Gastroesophageal sphincter (tissue), 4 donors: ENCODE measurements around the gene CCDC32. TPM values are rescaled to one million over a fixed set of nuclear protein-coding genes. Genes with fewer than 3 reads are reported as not detected.
"Not testable (repeated sequence)": the region's sequence is repeated elsewhere in the genome, so short reads cannot be mapped to it uniquely, and the experiment has no call there.

Experiments used
- ATAC-seq: fragments of 150-250 bp; one replicate; pipeline ENCODE4 v1.9.1; 2016; ENCODE audit warnings: mild to moderate bottlenecking, moderate library complexity
- H3K27ac ChIP-seq, 4 donors: fragments of 200-600 bp; sonication (generic) in 3 of 4; 1 replicate in 3 of 4; 2 replicates in 1 of 4; pipeline ENCODE4 v1.5.1; 2016 to 2019
- H3K27me3 ChIP-seq: fragments of 200-600 bp; sonication (generic); one replicate; pipeline ENCODE4 v1.5.1; 2019
- H3K36me3 ChIP-seq, 2 donors: fragments of 200-600 bp; sonication (generic); one replicate each; pipeline ENCODE4 v1.5.1; 2019; ENCODE audit warnings: control low read depth in 1 of 2
- H3K4me1 ChIP-seq, 3 donors: fragments of 200-600 bp; sonication (generic); 1 replicate in 2 of 3; 2 replicates in 1 of 3; pipeline ENCODE4 v1.5.1; 2016 to 2019; ENCODE audit warnings: control low read depth in 2 of 3
- H3K4me3 ChIP-seq, 2 donors: fragments of 200-600 bp; sonication (generic); one replicate each; pipeline ENCODE4 v1.5.1; 2019; ENCODE audit warnings: mild to moderate bottlenecking in 1 of 2, moderate library complexity in 1 of 2
- H3K9me3 ChIP-seq, 3 donors: fragments of 200-600 bp; sonication (generic); one replicate each; pipeline ENCODE4 v1.5.1; 2017 to 2019; ENCODE audit warnings: control low read depth in 2 of 3
- EP300 ChIP-seq: sonication (generic); formaldehyde crosslinking; IDR thresholded peaks from one replicate; pipeline ENCODE4 v1.6.1; 2017; ENCODE audit warnings: antibody characterized with exemption, mild to moderate bottlenecking
- POLR2A ChIP-seq, 2 donors: fragments of 450-650 bp; IDR thresholded peaks; one replicate each; pipeline ENCODE4 v1.6.1; 2017; ENCODE audit warnings: antibody characterized with exemption in 2 of 2, mild to moderate bottlenecking in 2 of 2, moderate library complexity in 1 of 2
- POLR2AphosphoS5 ChIP-seq: sonication (generic); formaldehyde crosslinking; IDR thresholded peaks from one replicate; pipeline ENCODE4 v1.6.1; 2017; ENCODE audit warnings: antibody characterized with exemption
- WGBS, 2 donors: methylation state at CpG; one replicate each; pipeline ENCODE4 v1.1.5; 2018; ENCODE audit warnings: low coverage in 1 of 2; 5-methylcytosine and 5-hydroxymethylcytosine counted together
- total RNA-seq, 4 donors: library from RNA; depleted of rRNA; stranded (reverse); fragments of >200 nt; gene quantifications; one replicate each; pipeline ENCODE4 v1.1.0, GENCODE V29; 2016
- TF ChIP-seq, protein P1 (sequence below), 4 experiments: fragments of 200-600 bp in 2 of 4; fragments of 450-650 bp in 2 of 4; sonication (generic) in 1 of 4; IDR thresholded peaks; one replicate each; pipeline ENCODE4 v1.5.1; 2017 to 2019; ENCODE audit warnings: antibody characterized with exemption in 4 of 4, mild to moderate bottlenecking in 2 of 4, moderate library complexity in 2 of 4

CCDC32 gene
- total RNA-seq, 4 donors from 2014 or later, result 16.2 to 45.8 (median 34.0) TPM

DNA sequence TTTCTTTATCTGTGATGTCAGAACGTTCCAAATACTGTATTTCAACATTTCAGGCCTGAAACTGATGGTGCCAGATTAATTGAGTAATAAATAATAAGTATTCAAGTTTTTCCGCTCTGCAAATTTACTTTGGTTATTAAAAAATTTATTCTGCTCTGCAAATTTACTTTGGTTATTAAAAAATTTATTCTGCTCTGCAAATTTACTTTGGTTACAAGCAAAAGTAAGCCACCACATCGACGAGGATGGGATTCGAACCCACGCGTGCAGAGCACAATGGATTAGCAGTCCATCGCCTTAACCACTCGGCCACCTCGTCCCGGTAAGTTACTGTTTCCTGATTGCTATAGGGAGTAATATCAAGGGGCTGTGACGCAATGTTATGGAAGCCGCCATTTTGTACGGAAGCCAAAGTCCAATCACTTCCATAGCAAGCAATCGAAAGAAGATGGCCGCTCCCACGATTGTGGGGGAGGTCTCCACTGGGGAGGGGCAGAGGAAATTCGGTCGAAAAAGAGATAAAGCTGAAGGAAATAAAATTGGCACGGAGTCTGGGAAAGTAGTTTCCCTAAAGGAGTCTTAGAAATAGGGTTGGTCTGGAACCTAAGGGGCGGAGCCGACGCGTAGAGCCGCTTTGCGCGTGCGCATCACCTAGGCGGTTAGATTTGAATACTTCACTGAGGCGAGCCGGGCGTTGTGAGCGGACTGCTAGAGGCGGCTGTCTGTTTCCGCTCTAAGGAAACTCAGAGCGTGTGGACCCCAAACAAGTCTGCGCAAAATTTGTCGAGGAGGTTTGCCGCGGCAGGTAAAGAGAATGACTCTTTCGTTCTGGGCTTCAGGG is 29.0 kb upstream of the CCDC32 start, which contains the start of gene KNL1:
Gene KNL1, plus strand, starts transcription at position 662 of the 841 bp plus-strand sequence. CDS start 8,683 bp downstream, outside the sequence.
- ATAC-seq, result peak; percentile 93
- H3K36me3 ChIP-seq, result no peaks in the 10 kb centered on the region
- no peaks in the 10 kb centered on the region for H3K9me3 ChIP-seq
- TF ChIP-seq POLR2AphosphoS5 (peak; percentile 78), EP300 (no peak), POLR2A (IDR thresholded peaks at IDR 0.05) (no peak)
- peaks cover 28% of the 10 kb centered on the region for H3K27me3 ChIP-seq
- WGBS, 2 donors, result 3 to 4% methylated on average over 21 to 33 of the region's 41 CpGs
- peak within 1 kb of the TSS; percentile 64 for H3K4me3 ChIP-seq
- peaks cover 0 to 24% (median 6%) of the 10 kb centered on the region in 3 donors for H3K4me1 ChIP-seq
- H3K27ac ChIP-seq, result peak within 1 kb of the TSS; percentile 76 to 91 (median 90)

DNA sequence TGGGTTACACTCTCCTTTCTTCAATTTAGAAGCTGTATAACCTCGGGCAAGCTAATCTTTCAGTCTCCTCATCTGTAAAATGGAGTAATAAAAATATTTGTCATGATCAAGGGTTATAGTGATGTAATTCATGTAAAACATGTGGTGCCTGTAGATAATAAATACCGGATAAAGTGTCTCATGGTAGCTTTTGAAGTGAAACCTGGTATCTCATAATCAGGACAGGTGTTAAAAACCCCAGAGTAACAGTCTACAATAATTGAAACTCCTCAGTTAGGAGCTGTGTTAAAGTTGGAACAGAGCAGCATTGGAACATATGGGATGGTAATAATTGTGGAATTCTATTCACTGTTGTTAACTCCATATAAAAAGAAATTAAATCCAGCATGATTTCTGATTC is 28.3 kb upstream of the CCDC32 start:
- no peak for ATAC-seq
- Histone ChIP-seq H3K9me3 (no peaks in the 10 kb centered on the region), H3K36me3 (no peaks in the 10 kb centered on the region), H3K27ac (no peak overlapping the region), H3K4me3 (no peak overlapping the region), H3K27me3 (peaks cover 28% of the 10 kb centered on the region), H3K4me1 (peaks cover 0 to 24% (median 6%) of the 10 kb centered on the region in 3 donors)
- 72 to 75% methylated on average over 2 of the region's 2 CpGs for WGBS, 2 donors
- no peak for TF ChIP-seq POLR2AphosphoS5
- TF ChIP-seq EP300, result no peak
- TF ChIP-seq, protein P1, sequence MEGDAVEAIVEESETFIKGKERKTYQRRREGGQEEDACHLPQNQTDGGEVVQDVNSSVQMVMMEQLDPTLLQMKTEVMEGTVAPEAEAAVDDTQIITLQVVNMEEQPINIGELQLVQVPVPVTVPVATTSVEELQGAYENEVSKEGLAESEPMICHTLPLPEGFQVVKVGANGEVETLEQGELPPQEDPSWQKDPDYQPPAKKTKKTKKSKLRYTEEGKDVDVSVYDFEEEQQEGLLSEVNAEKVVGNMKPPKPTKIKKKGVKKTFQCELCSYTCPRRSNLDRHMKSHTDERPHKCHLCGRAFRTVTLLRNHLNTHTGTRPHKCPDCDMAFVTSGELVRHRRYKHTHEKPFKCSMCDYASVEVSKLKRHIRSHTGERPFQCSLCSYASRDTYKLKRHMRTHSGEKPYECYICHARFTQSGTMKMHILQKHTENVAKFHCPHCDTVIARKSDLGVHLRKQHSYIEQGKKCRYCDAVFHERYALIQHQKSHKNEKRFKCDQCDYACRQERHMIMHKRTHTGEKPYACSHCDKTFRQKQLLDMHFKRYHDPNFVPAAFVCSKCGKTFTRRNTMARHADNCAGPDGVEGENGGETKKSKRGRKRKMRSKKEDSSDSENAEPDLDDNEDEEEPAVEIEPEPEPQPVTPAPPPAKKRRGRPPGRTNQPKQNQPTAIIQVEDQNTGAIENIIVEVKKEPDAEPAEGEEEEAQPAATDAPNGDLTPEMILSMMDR (IDR thresholded peaks at IDR 0.05), result no peak

DNA sequence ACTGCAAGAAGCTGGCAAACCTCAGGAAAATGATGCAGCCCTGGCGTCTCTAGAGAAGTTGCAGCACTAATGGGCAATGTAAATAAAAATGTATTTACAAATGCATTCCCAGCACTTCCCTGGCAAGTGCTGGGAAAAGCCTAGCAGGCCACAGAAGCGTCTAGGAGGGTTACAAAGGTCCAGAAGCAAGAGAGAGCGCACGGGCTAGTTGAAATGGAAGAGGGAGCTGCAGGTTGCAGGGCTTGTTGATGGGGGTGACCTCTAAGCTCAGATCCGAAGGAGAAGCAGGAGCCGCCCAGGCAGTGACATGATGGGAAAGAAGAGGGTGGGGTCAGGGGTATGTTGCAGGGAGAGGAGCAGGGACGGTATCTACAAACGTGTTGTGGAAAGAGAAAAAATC is 26.5 kb upstream of the CCDC32 start:
- no peak for ATAC-seq
- H3K36me3 ChIP-seq, result no peaks in the 10 kb centered on the region
- TF ChIP-seq EP300, result no peak
- TF ChIP-seq POLR2A (IDR thresholded peaks at IDR 0.05), result no peak
- TF ChIP-seq, protein P1 (IDR thresholded peaks at IDR 0.05), result no peak
- no peak for TF ChIP-seq POLR2AphosphoS5
- H3K27ac ChIP-seq, result no peak overlapping the region
- H3K4me3 ChIP-seq, result no peak overlapping the region
- H3K9me3 ChIP-seq, result no peaks in the 10 kb centered on the region
- peaks cover 21% of the 10 kb centered on the region for H3K27me3 ChIP-seq
- 57 to 61% methylated on average over 6 to 7 of the region's 8 CpGs for WGBS, 2 donors
- peaks cover 0 to 24% (median 6%) of the 10 kb centered on the region in 3 donors for H3K4me1 ChIP-seq

DNA sequence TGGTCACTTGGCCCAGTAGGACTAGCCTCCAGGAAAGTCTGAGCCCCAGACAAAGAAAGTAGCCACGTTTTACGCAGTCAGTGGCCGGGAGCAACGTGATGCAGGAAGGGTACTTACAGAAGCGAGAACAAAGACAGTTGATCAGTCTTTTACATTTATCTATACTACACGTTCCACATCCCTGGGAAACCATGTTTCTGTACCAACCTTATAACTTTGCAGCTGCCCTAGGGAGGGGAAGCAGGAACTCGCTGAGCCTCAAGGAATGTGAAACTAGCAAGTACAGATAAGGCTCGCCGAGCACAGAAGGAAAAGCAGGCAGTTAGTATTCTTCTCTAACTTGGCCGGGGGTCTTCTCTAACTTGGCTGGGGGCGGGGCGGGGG is 25.8 kb upstream of the CCDC32 start:
- Histone ChIP-seq H3K9me3 (no peaks in the 10 kb centered on the region), H3K27me3 (peaks cover 14% of the 10 kb centered on the region), H3K27ac (no peak overlapping the region), H3K4me1 (peaks cover 0 to 24% (median 6%) of the 10 kb centered on the region in 3 donors), H3K36me3 (no peaks in the 10 kb centered on the region), H3K4me3 (no peak overlapping the region)
- 27 to 51% methylated on average over 5 to 10 of the region's 12 CpGs for WGBS, 2 donors
- TF ChIP-seq, protein P1 (IDR thresholded peaks at IDR 0.05), result no peak
- no peak for TF ChIP-seq POLR2A (IDR thresholded peaks at IDR 0.05)
- no peak for TF ChIP-seq EP300
- TF ChIP-seq POLR2AphosphoS5, result no peak
- ATAC-seq, result no peak

DNA sequence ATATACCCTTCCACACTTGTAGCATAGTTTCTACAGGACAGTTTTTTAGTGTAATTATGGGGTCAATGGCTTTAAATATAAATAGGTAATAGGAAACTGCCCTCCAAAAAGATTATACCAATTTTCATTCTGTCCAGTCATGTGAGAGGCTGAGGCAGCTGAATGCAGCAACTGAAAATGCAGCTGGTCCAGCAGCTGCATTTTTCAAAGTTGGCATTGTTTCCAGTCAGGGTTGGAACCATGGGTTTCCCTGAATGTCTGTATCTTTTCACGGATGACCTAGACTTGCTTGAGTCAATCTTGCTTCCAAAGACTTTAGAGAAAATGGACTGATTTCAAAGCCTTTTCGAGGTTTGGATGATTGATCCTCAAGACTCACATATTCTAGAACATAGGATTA is 19.3 kb upstream of the CCDC32 start:
- TF ChIP-seq POLR2AphosphoS5 (no peak), POLR2A (IDR thresholded peaks at IDR 0.05) (no peak)
- no peak for ATAC-seq
- H3K4me3 ChIP-seq, result no peak overlapping the region
- no peak overlapping the region for H3K27ac ChIP-seq
- H3K4me1 ChIP-seq, result no peaks in the 10 kb centered on the region
- no peaks in the 10 kb centered on the region for H3K36me3 ChIP-seq
- no peaks in the 10 kb centered on the region for H3K27me3 ChIP-seq
- 25 to 42% methylated on average over 2 of the region's 2 CpGs for WGBS, 2 donors
- H3K9me3 ChIP-seq, result no peaks in the 10 kb centered on the region

DNA sequence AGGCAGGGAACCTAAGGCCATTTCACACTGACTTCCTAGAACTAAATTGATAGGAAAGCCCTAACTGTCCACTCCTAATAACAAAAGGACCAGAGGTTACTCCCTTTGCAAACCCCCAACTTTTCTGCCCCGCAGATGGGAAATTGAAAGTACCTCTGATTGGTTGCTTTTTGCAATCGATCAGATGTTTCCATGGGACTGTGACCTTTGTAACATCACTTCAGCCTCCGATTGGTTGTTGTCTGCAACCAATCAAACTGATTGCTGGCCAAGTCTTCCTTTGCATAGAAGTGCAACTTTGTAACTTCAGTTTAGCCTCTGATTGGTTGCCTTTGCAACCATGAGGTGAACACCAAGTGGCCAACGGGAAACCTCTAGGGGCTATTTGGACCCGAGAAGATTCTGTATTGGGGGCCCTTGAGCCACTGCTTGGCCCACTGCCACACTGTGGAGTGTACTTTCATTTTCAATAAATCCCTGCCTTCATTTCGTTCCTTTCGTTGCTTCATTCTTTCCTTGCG is 17.9 kb upstream of the CCDC32 start:
- Histone ChIP-seq H3K36me3 (no peaks in the 10 kb centered on the region), H3K4me1 (no peaks in the 10 kb centered on the region), H3K27me3 (no peaks in the 10 kb centered on the region), H3K9me3 (no peaks in the 10 kb centered on the region), H3K27ac (no peak overlapping the region), H3K4me3 (peak overlapping the region in 1 of 2 donors; percentile 44)
- 66 to 89% methylated on average over 3 to 8 of the region's 8 CpGs for WGBS, 2 donors
- TF ChIP-seq POLR2AphosphoS5 (no peak), EP300 (no peak), POLR2A (IDR thresholded peaks at IDR 0.05) (no peak)
- TF ChIP-seq, protein P1 (IDR thresholded peaks at IDR 0.05), result no peak
- ATAC-seq, result peak; percentile 34

DNA sequence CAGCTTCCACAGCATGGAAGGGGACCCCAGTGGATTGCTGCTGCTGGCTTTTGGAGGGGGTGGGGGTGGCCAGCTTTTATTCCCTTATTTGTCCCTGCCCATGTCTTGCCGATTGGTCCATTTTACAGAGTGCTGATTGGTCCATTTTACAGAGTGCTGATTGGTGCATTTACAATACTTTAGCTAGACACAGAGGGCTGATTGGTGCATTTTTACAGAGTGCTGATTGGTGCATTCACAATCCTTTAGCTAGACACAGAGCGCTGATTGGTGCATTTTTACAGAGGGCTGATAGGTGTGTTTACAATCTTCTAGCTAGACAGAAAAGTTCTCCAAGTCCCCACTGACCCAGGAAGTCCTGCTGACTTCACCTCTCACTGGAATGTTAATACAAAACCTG is 17.0 kb upstream of the CCDC32 start:
- not testable (repeated sequence) for ATAC-seq, H3K27ac ChIP-seq, H3K27me3 ChIP-seq, H3K9me3 ChIP-seq, H3K4me1 ChIP-seq, H3K4me3 ChIP-seq, H3K36me3 ChIP-seq
- WGBS, 2 donors, result 43 to 82% methylated on average over 2 of the region's 2 CpGs
